ENCODE data around the gene RIMS3.
"Not testable (repeated sequence)": the region's sequence is repeated elsewhere in the genome, so short reads cannot be mapped to it uniquely, and the experiment has no call there.

The RIMS3 gene

GRCh38 chr1:40630488-40631223 lies 34.8 kb downstream of the RIMS3 start:
- no peak for DNase-seq (ENCODE audit: low read depth)

DNA sequence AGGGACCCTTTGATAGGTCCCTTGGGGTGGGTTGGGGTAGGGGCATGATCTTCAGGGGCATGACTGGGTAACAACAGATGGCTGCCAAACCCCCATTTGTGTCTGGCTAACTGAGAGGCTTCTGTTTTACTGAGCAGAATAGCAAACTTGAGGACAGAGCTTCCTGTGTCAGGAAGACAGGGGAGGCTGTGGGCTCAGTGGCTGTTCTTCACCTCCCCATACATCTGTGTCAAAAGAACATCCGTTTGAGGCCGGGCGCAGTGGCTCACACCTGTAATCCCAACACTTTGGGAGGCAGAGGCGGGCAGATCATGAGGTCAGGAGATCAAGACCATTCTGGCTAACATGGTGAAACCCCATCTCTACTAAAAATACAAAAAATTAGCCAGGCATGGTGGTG lies 35.9 kb downstream of the RIMS3 start:
- not testable (repeated sequence) for DNase-seq (ENCODE audit: low read depth)

DNA sequence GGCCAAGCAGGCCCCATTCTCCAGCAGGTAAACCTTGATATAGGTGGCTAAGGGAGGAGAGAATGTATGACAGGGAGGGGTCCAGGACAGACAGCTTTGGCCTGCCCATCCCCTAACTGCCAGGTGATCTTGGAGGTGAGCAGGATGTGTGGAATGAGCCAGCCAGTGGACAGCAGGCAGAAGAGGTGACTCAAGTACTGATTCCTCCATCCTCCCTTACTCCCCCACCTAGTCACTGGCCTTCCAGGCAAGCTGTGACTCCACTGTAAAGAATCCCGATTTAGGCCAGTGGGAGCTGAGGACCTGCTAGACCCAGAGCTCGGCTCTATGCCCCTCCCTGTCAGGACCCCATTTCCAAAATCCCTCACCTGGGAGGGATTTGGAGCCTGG lies 36.6 kb downstream of the RIMS3 start:
- no peak for DNase-seq (ENCODE audit: low read depth)

- no peak for DNase-seq (ENCODE audit: low read depth)
These were observed 37.2 kb downstream of the RIMS3 start for GRCh38 chr1:40627987-40628902.

DNA sequence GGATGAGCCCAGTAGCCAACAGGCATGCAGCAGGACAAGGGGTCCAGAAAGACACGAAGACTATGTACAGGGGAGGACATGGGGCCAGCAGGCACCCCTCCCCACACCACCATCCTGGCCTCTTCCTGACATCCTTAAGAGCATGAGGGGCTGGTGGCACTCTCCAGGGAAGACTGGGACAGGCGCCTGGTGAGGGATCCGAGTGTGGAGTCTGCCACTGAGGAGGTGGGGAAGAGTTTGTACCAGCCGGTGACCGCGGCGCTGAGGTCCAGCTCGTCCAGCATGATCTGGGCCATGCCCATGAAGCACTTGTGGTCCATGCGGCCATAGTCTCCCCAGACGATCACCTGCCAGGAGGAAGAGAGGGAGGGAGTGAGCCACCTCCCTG lies 39.1 kb downstream of the RIMS3 start:
- DNase-seq (ENCODE audit: low read depth), result no peak

GRCh38 chr1:40625476-40626382 lies 39.8 kb downstream of the RIMS3 start:
- no peak for DNase-seq (ENCODE audit: low read depth)

DNA sequence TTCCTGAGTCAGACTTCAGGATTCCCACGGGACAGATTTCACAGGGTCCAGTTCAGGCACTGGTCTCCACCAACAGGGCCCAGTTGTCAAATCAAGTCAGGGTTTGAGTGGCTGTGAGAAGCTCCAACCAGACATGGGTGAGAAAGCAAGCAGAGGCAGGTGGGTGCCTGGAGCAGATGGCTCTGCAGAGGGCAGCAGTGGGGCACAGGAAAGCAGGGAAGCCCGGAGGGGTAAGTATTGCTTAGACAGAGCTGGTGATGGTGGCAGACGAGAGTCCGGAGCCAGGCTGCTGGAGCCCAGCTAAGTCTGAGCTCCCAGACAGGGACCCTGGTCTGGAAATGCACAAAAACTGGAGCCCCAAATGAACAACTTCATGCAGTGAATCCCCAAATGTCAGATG lies 40.4 kb downstream of the RIMS3 start:
- DNase-seq (ENCODE audit: low read depth), result no peak

GRCh38 chr1:40622936-40623629 lies 42.4 kb downstream of the RIMS3 start:
- no peak for DNase-seq (ENCODE audit: low read depth)

DNA sequence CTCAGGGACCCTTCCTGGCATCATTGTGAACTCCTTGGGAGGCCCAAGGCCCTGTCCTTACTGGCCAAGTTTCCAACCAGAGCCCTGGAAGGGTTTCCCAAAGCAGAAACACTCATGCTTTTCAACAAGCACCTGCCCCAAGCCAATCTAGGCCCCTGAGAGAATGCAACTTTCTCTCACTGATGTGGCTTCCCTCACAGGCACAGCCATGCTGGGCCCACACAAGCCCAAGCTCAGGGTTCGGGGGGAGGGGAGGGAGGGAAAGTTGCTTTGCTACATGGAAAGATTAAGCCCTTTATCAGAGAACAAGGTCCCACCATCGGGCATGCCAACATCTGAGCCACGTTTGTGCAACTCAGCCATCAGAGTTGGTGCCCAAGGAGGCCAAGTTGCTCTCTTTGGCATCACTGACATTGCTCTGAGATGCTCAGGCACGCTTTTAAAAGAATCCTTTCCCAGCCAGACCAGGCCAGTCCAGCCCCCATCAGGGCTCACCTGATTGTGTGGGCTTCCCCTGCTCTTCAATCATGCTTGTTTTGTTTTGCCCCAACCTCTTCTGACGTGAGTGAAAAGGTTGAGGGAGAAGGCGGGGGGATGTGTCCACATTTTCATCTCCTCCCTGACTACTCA lies 43.5 kb downstream of the RIMS3 start:
- no peak for DNase-seq (ENCODE audit: low read depth)

DNA sequence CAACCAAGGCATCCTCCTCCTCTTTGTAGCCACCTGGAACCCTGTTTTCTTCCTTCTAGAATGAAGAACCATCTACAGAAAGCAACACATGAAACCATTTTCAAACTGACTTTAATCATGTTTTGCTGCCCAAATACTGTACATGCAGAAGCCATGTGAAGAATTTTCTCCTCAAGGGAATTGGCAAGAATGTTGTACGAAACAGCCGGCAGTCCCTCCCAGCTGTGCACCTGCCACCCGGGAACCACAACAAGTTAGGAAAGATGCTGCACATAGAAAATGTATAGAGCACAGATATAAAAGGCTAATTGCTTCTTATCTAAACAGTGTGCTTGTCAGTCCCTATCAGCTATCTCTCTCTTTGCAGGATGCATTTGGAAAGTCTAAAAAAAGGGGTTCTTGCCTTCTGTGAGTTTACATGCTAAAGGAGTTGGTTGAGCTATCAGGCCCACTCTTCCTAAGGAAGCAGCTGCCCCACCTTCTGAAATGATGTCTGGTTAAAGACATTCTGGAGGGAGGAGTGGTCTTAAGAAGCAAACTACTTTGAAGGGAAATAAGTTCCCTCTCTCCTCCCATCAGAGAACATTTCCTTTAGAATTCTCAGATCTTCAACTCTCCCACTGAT lies 44.8 kb downstream of the RIMS3 start:
- DNase-seq (ENCODE audit: low read depth), result no peak

- no peak for DNase-seq (ENCODE audit: low read depth)
These were observed 45.3 kb downstream of the RIMS3 start for GRCh38 chr1:40620150-40620549.

GRCh38 chr1:40618108-40618507 lies 47.4 kb downstream of the RIMS3 start:
- no peak for DNase-seq (ENCODE audit: low read depth)

DNA sequence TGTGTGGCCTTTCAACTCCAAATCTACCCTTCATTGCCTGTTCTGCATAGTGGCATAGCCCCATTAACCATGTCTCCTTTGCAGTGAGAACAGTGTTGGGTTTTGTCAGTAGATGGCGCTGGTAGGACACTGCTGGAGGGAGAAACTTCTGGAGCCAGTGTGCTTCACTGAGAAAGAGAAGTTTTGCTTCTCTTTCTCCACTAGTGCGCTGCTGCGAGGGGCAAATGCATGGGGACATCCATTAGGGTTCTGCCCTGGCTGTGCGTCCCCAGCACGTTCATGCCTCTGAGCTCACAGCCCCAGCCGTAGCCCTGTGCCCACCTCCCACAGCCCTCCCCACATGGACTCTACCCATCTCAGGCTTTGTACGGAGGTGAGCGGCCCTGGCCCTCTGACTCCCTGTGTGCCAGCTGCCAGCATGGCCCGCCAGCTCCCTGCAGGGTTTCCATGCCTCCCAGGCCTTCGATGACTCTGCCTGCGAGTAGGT lies 53.1 kb downstream of the RIMS3 start:
- peak; percentile 57 for DNase-seq (ENCODE audit: low read depth)

DNA sequence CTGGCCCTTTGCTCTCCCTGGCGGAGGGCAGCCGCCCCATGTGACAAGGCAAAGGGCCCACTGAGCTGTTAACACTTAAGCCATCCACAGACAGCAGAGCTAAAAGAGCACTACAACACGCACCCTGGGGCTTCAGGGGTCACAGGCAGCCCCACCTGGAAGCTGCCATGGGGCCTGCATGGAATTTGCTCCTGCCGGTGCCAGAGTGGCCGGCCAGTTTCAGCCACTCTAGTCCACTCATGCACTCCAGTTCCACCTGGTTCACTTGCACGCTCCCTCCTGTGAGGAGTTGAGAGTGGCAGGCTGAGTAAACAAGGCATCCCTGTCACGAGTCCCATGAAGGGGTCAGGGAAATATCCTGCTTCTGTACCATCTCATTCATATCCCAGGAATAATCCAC lies 55.3 kb downstream of the RIMS3 start:
- no peak for DNase-seq (ENCODE audit: low read depth)

DNA sequence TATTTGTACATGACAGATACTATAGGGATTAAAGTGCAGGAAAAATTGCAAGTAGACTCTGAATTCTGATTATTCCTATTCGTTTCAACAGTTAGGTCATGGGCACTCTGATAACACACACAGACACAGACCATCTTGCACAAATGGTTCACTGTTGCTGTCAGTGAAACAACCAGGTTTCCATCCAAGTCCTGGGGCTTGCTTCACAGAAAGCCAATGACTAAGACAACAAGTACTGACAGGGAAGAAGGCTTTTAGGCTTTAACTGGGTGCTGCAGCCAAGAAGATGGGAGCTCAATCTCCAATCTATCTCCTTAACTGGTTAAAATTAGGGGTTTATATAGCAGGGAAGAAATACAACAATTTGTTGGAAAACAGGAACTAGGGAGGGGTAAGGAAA lies 57.6 kb downstream of the RIMS3 start:
- DNase-seq (ENCODE audit: low read depth), result no peak

GRCh38 chr1:40606978-40607377 lies 58.5 kb downstream of the RIMS3 start:
- no peak for DNase-seq (ENCODE audit: low read depth)

- no peak for DNase-seq (ENCODE audit: low read depth)
These were observed 59.3 kb downstream of the RIMS3 start for GRCh38 chr1:40606194-40606593.

GRCh38 chr1:40599926-40600325 lies 65.6 kb downstream of the RIMS3 start:
- no peak for DNase-seq (ENCODE audit: low read depth)

GRCh38 chr1:40595623-40596022 lies 69.9 kb downstream of the RIMS3 start:
- no peak for DNase-seq (ENCODE audit: low read depth)

DNA sequence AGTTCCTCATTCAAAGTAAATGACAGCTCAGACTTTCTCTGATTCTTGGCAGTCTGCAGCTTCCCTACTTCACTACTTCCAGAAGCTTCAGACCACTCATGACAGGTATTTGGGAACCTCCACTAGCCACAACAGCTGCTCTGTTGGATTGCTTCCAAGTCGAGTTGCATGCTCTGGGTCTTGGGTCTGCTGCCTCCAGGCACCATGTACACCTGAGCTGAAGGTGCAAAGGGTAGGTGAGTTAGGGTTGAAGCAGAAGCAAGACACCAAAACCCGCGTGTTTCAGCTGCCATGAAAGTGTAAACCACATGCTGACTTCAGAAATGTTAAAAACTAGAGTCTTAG lies 71.3 kb downstream of the RIMS3 start:
- DNase-seq (ENCODE audit: low read depth), result no peak

All from activated T-cell treated with anti-CD3 and anti-CD28 coated beads for 1 hour (primary cell).